Hepatocyte (in vitro differentiated cells): ENCODE data around the gene PSMG4.

Experiments
- EZH2phosphoT487 ChIP-seq: fragments of 200-600 bp; sonication (generic); IDR thresholded peaks from one replicate; pipeline ENCODE4 v1.6.1; 2018; ENCODE audit warnings: antibody characterized with exemption, mild to moderate bottlenecking, low read depth, moderate library complexity; ENCODE audit not compliant: unreplicated experiment, severe bottlenecking
- TF ChIP-seq, protein P1 (sequence below): fragments of 200-600 bp; sonication (generic); IDR thresholded peaks from 2 replicates; pipeline ENCODE4 v1.5.1; 2016; ENCODE audit warnings: antibody characterized with exemption, mild to moderate bottlenecking; ENCODE audit not compliant: poor library complexity

DNA sequence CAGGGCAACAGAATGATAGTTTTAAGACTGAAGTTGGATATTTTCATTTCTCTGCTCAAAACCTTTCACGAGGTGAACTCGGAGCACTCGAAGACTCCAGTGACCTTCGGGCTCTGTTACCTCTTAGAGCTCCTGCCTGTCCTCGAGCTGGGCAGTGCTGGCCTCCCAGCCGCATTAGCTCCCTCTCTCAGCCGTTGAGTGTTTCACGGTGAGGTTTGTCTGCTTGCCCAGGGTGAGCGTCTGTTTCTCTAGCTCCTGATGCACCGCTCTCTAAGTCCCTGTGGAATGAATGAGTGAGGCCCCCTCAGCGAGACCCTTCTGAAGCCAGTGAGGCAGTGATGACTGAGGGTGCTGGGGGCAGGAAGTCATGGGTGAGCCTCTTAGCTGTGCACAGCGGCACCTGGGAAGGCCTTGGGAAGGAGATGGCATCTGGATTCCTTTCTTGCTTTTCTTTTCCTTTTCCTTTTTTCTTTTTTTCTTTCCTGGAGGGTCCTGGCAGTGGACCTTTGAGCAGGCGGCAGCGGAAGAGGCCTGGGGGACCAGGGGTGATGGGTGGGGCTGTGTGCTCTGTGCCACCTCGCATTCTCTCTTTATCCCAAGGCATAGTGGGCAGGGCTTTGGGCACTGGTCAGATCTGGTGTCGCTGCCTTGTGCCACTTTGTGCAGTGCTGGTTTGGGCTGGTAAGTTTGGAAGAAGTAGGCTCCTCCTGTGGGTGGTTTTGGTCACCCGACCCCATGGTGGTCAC, 2.2 kb downstream of the PSMG4 start:
- TF ChIP-seq, protein P1, sequence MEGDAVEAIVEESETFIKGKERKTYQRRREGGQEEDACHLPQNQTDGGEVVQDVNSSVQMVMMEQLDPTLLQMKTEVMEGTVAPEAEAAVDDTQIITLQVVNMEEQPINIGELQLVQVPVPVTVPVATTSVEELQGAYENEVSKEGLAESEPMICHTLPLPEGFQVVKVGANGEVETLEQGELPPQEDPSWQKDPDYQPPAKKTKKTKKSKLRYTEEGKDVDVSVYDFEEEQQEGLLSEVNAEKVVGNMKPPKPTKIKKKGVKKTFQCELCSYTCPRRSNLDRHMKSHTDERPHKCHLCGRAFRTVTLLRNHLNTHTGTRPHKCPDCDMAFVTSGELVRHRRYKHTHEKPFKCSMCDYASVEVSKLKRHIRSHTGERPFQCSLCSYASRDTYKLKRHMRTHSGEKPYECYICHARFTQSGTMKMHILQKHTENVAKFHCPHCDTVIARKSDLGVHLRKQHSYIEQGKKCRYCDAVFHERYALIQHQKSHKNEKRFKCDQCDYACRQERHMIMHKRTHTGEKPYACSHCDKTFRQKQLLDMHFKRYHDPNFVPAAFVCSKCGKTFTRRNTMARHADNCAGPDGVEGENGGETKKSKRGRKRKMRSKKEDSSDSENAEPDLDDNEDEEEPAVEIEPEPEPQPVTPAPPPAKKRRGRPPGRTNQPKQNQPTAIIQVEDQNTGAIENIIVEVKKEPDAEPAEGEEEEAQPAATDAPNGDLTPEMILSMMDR, result no peak
- TF ChIP-seq EZH2phosphoT487, result no peak
